Muscle of arm (tissue), 12 donors: ENCODE data around the gene FAM43A. TPM values are rescaled to one million over a fixed set of nuclear protein-coding genes. Genes with fewer than 3 reads are reported as not detected.

Source experiments
- DNase-seq: peaks from one replicate; pipeline ENCODE4 v3.0.0-alpha.2; 2013
- polyA plus RNA-seq, 12 donors: library from polyadenylated mRNA; unstranded; fragments of 120-200 nt; gene quantifications; one replicate each; pipeline ENCODE4 v1.2.1, GENCODE V29; 2013; ENCODE audit not compliant: insufficient read length in 12 of 12

Gene FAM43A
- polyA plus RNA-seq, 12 donors, result 11.9 to 28.1 (median 16.7) TPM; not detected in 1

DNA sequence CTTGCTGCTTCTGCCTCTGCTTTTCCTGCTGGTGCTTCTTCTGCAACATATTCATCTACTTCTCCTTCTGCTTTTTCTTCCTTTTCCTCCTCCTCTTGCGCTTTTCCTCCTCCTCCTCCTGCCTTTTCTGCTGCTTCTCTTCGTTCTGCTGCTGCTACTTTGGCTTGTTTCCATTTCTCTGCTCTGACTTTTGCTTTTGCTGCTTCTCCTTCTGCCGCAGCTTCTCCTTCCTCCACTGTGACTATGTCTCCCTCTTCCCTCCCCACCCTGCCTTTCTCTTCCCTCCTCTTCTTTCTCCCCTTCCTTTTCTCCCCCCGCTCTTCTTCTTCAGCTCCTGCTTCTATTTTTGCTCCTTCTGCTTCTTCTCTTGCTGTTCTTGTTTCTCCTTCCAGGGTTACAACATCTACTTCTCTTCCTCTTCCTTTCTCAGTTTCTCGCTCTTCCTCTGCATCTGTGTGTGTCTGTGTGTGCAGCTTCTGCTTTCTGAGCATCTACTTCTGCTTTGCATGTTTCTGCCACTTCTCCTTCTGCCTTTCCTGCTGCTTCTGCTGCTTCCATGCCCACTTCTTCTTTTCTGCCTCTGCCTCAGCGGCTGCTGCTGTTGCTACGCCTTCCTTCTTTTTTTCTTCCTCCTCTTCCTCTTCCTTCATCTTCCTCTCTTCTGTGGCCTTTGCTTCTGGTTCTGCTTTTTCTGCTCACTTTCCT lies 51.4 kb downstream of the FAM43A start:
- no peak for DNase-seq

Other genes starting within 250 kb of the FAM43A start
- gene ATP13A3, start 198.9 kb upstream of the FAM43A start, polyA plus RNA-seq, result 10 to 100 TPM in 11 of 12 donors, not detected in 1; 22.3 to 41.4 (median 31.9) TPM
- gene TMEM44, start 52.5 kb upstream of the FAM43A start, polyA plus RNA-seq, result 10 to 100 TPM in 11 of 12 donors, not detected in 1; 15.6 to 33.5 (median 21.0) TPM
- gene LSG1, start 13.7 kb upstream of the FAM43A start, polyA plus RNA-seq, result 10 to 100 TPM in 11 of 12 donors, not detected in 1; 23.2 to 40.6 (median 27.5) TPM